ENCODE measurements around the gene RRAS.

Gene RRAS

GRCh38 chr19:49640113-49640898 lies at the start of gene RRAS:
Gene RRAS, minus strand, starts transcription at chr19:49640143. Its CDS starts 45 bp downstream, at chr19:49640098.
- no peak for TF ChIP-seq CTCF (IDR thresholded peaks at IDR 0.05; ENCODE audit: low read depth, low read length, missing control alignments)
- in situ Hi-C loops (cut with HindIII; ENCODE audit: low sequenced_read_pairs) = loop anchor here (10.0 kb wide), 1 partner anchor 126 kb away; the partner anchor contains the start of gene FCGRT

DNA sequence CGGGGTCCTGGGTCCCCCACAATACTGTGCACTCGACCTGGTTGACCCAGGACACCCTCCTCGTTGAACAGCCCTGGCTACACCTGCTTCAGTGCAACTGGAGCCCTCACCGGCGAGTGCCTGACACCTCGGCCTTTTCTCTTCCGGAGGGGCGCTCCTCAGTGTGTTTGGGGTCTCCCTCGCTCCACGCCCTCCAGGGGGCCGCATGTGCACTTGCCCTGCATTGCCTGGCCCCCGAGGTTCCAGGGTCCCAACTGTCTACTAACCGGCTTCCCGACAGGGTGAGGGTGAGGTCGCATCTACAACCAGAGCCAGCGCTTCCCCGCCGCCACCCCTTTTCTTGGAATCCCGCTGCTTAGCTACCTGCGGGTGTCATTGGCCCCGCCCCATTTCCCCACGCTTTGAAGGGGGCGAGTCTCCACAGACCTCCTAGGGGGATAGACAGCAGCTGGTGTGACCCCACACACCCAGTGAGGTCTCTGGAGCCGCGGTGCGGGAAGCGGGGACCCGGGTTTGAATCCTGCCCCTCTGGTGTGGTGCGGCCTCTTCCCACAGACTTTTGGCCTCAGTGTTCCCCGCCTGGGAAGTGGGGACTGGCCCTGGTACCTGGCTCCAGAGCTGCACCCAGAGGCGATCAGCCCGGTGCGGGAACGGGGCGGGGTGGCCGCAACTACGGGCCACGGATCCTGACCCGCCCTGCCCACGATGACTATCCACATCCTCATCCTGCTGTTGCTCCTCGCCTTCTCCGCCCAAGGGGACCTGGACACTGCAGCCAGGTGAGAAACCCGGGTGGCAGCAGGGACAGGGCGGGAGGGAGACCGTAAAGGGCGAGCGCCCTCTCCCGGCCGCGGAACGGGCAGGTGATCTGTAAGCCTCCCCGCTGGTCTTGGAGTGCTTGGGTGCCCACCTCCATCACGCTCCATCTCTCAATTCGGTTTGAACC lies 49.5 kb upstream of the RRAS start, which contains the start of gene ADM5:
Gene ADM5 (plus strand): TSS at position 462 of the 946 bp plus-strand sequence. CDS start 244 bp downstream, at position 706.
- peak within 1 kb of the TSS; percentile 45 for H3K4me3 ChIP-seq (ENCODE audit: low read depth, low read length)
- DNase-seq (ENCODE audit: low read depth) = no peak
- in situ Hi-C loops (cut with HindIII; ENCODE audit: low sequenced_read_pairs) = no loop called here
- TF ChIP-seq CTCF (IDR thresholded peaks at IDR 0.05; ENCODE audit: low read depth, low read length, missing control alignments) = peak; percentile 51

More at GRCh38 chr19:49640113-49640898, at the start of gene RRAS:
- peak within 1 kb of the TSS; percentile 69 for H3K4me3 ChIP-seq (ENCODE audit: low read depth, low read length)
- DNase-seq (ENCODE audit: low read depth) = peak; percentile 99

GRCh38 chr19:49688531-49689132 lies 48.7 kb upstream of the RRAS start:
- in situ Hi-C loops (cut with HindIII; ENCODE audit: low sequenced_read_pairs) = no loop called here
- no peak overlapping the region for H3K4me3 ChIP-seq (ENCODE audit: low read depth, low read length)
- DNase-seq (ENCODE audit: low read depth) = no peak
- no peak for TF ChIP-seq CTCF (IDR thresholded peaks at IDR 0.05; ENCODE audit: low read depth, low read length, missing control alignments)

DNA sequence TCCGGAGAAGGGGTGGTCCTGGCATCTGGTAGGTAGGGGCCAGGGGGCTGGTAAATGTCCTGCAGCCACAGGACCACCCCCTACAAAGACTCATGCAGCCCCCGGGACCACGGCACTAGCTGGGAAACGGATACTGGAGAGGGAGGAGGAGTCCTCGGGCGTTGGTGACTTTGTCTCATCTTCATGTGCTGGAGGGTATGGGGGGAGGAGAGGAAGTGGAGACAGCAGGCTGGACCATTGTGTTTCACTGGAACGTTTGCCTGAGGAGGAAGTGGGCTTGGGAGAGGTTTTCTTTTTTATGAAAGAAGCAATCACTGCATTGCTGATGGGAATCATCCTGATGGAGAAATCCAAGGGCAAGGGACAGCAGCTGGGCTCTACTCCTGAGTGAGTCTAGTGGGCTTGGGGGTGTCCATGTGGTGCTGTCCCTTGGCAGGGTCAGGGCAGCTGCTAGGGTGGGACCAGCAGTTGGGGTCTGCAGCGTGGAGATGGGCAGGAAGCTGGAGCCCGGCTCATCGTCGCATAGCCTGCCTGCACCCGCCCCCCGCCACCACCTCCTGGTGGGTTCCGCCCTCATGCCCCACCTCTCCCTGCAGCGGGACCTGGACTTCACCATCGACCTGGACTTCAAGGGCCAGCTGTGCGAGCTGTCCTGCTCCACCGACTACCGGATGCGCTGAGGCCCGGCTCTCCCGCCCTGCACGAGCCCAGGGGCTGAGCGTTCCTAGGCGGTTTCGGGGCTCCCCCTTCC lies 47.8 kb upstream of the RRAS start:
- in situ Hi-C loops (cut with HindIII; ENCODE audit: low sequenced_read_pairs) = no loop called here
- TF ChIP-seq CTCF (IDR thresholded peaks at IDR 0.05; ENCODE audit: low read depth, low read length, missing control alignments) = no peak
- no peak for DNase-seq (ENCODE audit: low read depth)
- H3K4me3 ChIP-seq (ENCODE audit: low read depth, low read length) = no peak overlapping the region

GRCh38 chr19:49687150-49687549 lies 47.2 kb upstream of the RRAS start:
- DNase-seq (ENCODE audit: low read depth) = no peak
- in situ Hi-C loops (cut with HindIII; ENCODE audit: low sequenced_read_pairs) = no loop called here
- no peak for TF ChIP-seq CTCF (IDR thresholded peaks at IDR 0.05; ENCODE audit: low read depth, low read length, missing control alignments)
- no peak overlapping the region for H3K4me3 ChIP-seq (ENCODE audit: low read depth, low read length)
